CD4-positive, alpha-beta T cell treated with Interleukin-1 beta for 1 hour (primary cell): ENCODE results near the gene GRIK2.
"Not testable (repeated sequence)": the region's sequence is repeated elsewhere in the genome, so short reads cannot be mapped to it uniquely, and the experiment has no call there.

ENCODE experiments used
- DNase-seq, 2 donors: peaks; one replicate each; pipeline ENCODE4 v3.0.0-alpha.2; 2020 to 2022

GRIK2 gene

DNA sequence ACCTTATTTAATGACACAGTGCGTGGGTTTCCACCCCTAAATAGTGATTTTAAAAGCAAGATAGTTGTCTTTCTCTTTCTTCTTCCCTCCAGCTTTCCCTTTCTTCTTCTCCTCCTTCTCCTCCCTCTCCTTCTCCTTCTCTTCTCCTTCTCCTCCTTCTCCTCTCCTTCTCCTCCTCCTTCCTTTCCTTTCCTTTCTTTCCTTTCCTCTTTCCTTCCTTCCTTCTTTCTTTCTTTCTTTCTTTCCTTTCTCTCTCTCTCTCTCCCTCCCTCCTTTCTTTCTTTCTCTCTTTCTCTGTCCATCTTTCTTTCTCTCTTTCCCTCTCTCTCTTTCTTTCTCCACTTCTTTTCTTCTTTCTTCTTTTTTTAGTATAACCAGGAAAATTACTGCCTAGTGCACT lies 670.6 kb downstream of the GRIK2 start:
- no peak for DNase-seq

DNA sequence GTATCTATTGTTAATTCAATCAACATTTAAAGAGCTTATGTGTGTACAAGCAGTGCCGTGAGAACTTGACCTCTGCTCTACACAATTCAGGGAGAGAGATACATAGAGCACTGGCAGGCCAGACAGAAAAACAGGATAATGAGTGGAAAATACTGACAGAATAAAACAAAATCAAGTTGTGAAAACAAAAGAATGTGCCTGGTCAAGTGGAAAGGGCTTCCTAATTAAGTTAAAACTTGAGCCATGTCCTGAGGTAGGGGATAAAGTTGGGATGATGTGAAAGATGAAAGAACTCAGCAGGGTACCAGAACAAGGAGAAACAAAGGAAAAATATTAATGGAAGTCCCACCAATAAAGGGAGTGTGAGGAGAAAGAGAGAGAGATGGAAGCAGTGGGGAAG lies 672.8 kb downstream of the GRIK2 start:
- no peak for DNase-seq

DNA sequence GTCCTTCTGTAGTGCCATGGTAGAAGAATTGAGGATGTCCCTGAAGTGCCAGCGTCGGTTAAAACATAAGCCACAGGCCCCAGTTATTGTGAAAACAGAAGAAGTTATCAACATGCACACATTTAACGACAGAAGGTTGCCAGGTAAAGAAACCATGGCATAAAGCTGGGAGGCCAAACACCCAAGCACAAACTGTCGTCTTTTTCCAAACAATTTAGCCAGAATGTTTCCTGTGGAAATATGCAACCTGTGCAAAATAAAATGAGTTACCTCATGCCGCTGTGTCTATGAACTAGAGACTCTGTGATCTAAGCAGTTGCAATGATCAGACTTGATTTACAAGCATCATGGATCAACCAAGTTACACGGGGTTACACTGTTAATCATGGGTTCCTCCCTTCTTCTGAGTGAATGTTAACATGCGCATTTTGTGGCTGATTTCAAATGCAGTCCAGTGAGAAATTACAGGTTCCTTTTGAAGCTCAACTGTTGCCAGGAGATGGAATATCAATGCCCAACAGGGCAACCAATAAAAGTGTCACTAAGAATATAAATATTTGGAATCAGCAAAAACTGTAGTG lies 674.9 kb downstream of the GRIK2 start:
- DNase-seq = no peak

DNA sequence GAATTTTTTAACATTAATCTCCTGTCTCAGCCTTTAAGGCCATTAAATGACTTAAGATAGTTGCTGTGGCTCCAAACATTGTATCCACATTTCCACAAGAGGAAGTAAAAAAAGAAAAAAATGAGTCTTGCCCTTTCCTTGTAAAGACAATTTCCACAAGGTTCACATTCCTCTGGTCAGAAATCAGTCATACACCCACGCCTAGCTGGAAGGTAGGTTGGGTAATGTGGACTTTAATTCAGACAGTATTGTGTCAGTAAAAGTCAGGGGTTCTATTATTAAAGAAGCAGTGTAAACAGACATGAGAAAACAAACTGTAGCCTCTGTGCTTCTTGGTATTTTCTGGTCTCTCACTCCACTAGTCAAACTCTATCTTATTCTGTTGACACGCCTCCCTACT lies 682.0 kb downstream of the GRIK2 start:
- DNase-seq = no peak

DNA sequence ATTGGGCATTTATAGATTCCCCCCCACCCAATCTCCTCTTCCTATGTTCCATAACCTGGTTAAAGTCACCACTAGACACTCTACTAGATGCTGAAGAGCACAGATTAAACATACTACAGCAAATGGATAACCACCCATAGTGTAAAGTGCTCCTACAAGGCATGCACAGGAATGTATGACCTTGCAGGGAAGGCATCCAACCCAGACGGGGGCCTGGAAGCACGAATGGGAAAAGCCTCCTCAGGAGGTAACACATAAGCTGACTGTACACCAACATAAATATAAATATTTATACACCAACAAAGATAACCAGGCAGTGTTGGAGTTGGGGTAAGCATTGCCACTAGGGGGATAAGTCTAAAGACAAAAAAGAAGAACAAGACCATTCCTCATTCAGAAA lies 691.7 kb downstream of the GRIK2 start:
- no peak for DNase-seq

DNA sequence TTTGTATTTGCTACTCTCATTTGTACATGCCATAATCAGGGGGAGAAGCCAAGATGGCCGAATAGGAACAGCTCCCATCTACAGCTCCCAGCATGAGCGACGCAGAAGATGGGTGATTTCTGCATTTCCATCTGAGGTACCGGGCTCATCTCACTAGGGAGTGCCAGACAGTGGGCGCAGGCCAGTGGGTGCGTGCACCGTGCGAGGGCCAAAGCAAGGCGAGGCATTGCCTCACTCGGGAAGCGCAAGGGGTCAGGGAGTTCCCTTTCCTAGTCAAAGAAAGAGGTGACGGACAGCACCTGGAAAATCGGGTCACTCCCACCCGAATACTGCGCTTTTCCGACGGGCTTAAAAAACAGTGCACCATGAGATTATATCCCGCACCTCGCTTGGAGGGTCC lies 694.7 kb downstream of the GRIK2 start:
- not testable (repeated sequence) for DNase-seq

DNA sequence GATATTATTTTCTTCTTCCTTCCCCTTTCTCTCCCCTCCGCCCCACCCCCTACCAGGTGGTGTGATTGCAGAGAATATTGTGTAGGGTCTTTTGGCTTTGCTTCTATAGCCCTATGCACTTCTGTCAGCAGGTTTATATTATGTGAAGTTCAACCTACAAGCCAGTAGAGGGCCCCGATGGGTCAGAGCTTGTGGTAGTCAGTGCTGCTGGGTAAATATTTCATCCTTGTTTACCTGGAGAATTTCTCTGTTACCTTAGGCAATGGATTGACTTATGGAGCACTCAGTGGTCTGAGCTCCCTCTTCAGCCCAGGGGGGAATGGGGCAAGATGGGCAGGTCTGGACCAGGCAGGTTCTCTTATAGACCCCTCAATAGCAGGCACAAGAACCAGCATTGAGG lies 720.9 kb downstream of the GRIK2 start:
- DNase-seq = no peak

DNA sequence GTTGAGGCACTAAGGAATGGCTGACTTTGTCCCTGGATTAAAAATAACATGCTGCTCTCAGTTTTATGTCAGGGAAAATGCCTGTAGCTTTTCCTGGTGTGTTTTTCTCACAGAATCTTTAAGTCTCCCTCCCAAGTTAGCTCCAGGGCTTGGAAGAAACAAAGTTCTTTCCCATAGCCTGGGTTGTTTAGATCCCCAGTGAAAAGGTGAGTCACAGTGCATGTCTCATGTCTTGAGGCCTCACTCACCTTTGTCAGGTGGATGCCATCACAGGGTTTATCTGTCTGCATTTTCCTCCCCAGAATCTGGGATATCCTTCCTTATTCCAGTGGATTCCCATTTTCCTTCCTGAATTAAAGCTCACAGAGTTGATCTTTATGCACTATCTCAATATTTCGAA lies 722.4 kb downstream of the GRIK2 start:
- DNase-seq = no peak

DNA sequence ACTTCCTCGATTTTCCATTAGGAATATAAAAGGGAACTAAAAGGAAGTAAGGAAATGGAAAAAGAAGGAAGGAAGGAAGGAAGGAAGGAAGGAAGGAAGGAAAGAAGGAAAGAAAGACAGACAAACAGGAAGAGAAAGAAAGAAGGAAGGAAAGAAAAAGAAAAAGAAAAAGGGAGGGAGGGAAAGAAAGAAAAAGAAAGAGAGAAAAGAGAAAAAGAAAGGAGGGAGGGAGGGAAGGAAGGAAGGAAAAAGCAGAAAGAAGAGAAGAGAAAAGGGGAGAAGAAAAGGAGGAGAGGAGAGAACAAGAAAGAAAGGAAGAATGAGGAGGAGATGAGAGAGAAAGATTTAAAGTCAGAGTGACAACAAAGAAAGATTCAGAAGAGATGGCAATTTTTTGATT lies 724.5 kb downstream of the GRIK2 start:
- no peak for DNase-seq
